SK-N-SH (cell line): ENCODE results near the gene WWC2. TPM values are rescaled to one million over a fixed set of nuclear protein-coding genes. Genes with fewer than 3 reads are reported as not detected.

Experiments
- CTCF ChIA-PET: fragments of 300-600, 350-600 bp; formaldehyde crosslinking; extraction: SDS; loops from one replicate; lab custom pipeline; 2021; lab: Yijun Ruan, JAX
- POLR2A ChIA-PET: fragments of 350-600 bp; sonication (Branson Sonifier 250); formaldehyde crosslinking; extraction: SDS; loops from one replicate; lab custom pipeline; 2020; ENCODE audit warnings: antibody characterized with exemption, inconsistent platforms; lab: Yijun Ruan, JAX
- DNase-seq: peaks from one replicate; pipeline ENCODE4 v3.0.0; 2012
- H2AFZ ChIP-seq: fragments of 200-600 bp; sonication (generic); 2 replicates; pipeline ENCODE4 v1.8.1; 2016; ENCODE audit warnings: antibody characterized with exemption, mild to moderate bottlenecking, low read depth
- H3F3A ChIP-seq: fragments of 200-600 bp; sonication (generic); replicated peaks from 2 replicates; pipeline ENCODE3; 2016; ENCODE audit warnings: antibody characterized with exemption, mild to moderate bottlenecking; ENCODE audit not compliant: insufficient read depth
- H3K27ac ChIP-seq, 2 experiments: fragments of 200-500 bp in 1 of 2; fragments of 200-600 bp in 1 of 2; sonication (Bioruptor generic) in 1 of 2; sonication (generic), shearing (Covaris generic) in 1 of 2; 2 replicates each; pipeline versions ENCODE4 v1.5.1 to v1.6.1; 2014 to 2016; ENCODE audit warnings: low read depth in 2 of 2, inconsistent platforms in 1 of 2, low read length in 1 of 2, mild to moderate bottlenecking in 1 of 2, mixed read lengths in 1 of 2
- H3K27me3 ChIP-seq: fragments of 200-600 bp; sonication (generic), shearing (Covaris generic); 2 replicates; pipeline ENCODE4 v1.6.1; 2016; ENCODE audit warnings: mixed run types; ENCODE audit not compliant: insufficient read depth
- H3K36me3 ChIP-seq, 2 experiments: fragments of 200-500 bp in 1 of 2; fragments of 200-600 bp in 1 of 2; sonication (Bioruptor generic) in 1 of 2; sonication (generic) in 1 of 2; replicated peaks in 1 of 2; 2 replicates each; pipeline versions ENCODE3 to v1.5.1; 2014 to 2016; ENCODE audit warnings: low read length in 1 of 2, mild to moderate bottlenecking in 1 of 2; ENCODE audit not compliant: insufficient read depth in 2 of 2, control insufficient read depth in 1 of 2
- H3K4me1 ChIP-seq, 2 experiments: fragments of 200-500 bp in 1 of 2; fragments of 200-600 bp in 1 of 2; sonication (Bioruptor generic) in 1 of 2; sonication (generic), shearing (Covaris generic) in 1 of 2; 2 replicates each; pipeline versions ENCODE4 v1.5.1 to v1.6.1; 2014 to 2016; ENCODE audit warnings: low read depth in 1 of 2, low read length in 1 of 2, mixed run types in 1 of 2; ENCODE audit not compliant: insufficient read depth in 2 of 2, control insufficient read depth in 1 of 2
- H3K4me2 ChIP-seq: fragments of 200-600 bp; sonication (generic), shearing (Covaris generic); 2 replicates; pipeline ENCODE4 v1.6.1; 2017; ENCODE audit warnings: mixed run types
- H3K4me3 ChIP-seq, 2 experiments: fragments of 200-500 bp in 1 of 2; fragments of 200-600 bp in 1 of 2; sonication (Bioruptor generic) in 1 of 2; sonication (generic), shearing (Covaris generic) in 1 of 2; 2 replicates each; pipeline versions ENCODE4 v1.5.1 to v1.8.1; 2014 to 2016; ENCODE audit warnings: low read depth in 2 of 2, inconsistent platforms in 1 of 2, low read length in 1 of 2, mild to moderate bottlenecking in 1 of 2, mixed read lengths in 1 of 2, moderate library complexity in 1 of 2
- H3K79me2 ChIP-seq: fragments of 200-600 bp; sonication (generic); 2 replicates; pipeline ENCODE4 v1.8.1; 2017; ENCODE audit warnings: mild to moderate bottlenecking; ENCODE audit not compliant: insufficient read depth
- H3K9ac ChIP-seq: fragments of 200-600 bp; sonication (generic); 2 replicates; pipeline ENCODE4 v1.6.1; 2017; ENCODE audit warnings: mixed run types
- H3K9me2 ChIP-seq: fragments of 200-600 bp; sonication (generic); 2 replicates; pipeline ENCODE4 v1.6.1; 2017; ENCODE audit warnings: mixed run types
- H3K9me3 ChIP-seq: fragments of 200-600 bp; sonication (generic); 2 replicates; pipeline ENCODE4 v1.6.1; 2017; ENCODE audit warnings: mixed run types, mild to moderate bottlenecking, moderate library complexity
- H4K20me1 ChIP-seq: fragments of 200-600 bp; sonication (generic); 2 replicates; pipeline ENCODE4 v1.6.1; 2017; ENCODE audit warnings: mild to moderate bottlenecking, mixed run types; ENCODE audit not compliant: insufficient read depth
- FOSL2 ChIP-seq: IDR thresholded peaks from 2 replicates; pipeline ENCODE4 v1.4.0; 2012; ENCODE audit warnings: low read depth, mild to moderate bottlenecking, moderate library complexity, borderline replicate concordance
- FOXJ3 ChIP-seq: sonication (generic); formaldehyde crosslinking; IDR thresholded peaks from 2 replicates; pipeline ENCODE4 v1.5.1; 2020; ENCODE audit warnings: mild to moderate bottlenecking, missing genetic modification reagents
- FOXM1 ChIP-seq: IDR thresholded peaks from 2 replicates; pipeline ENCODE4 v1.4.0; 2012; ENCODE audit warnings: low read depth, mild to moderate bottlenecking
- GATA2 ChIP-seq: sonication (generic); formaldehyde crosslinking; IDR thresholded peaks from 2 replicates; pipeline ENCODE4 v1.5.0; 2020; ENCODE audit warnings: mild to moderate bottlenecking, missing genetic modification reagents
- JUND ChIP-seq: IDR thresholded peaks from 2 replicates; pipeline ENCODE4 v1.4.0; 2012
- MAX ChIP-seq: IDR thresholded peaks from 2 replicates; pipeline ENCODE4 v1.4.0; 2012; ENCODE audit warnings: low read depth
- MXI1 ChIP-seq: IDR thresholded peaks from 2 replicates; pipeline ENCODE4 v1.6.1; 2012; ENCODE audit warnings: mild to moderate bottlenecking, low read depth, low read length, improper control_type of control experiment
- NFIC ChIP-seq: IDR thresholded peaks from 2 replicates; pipeline ENCODE4 v1.4.0; 2012; ENCODE audit warnings: borderline replicate concordance
- PBX3 ChIP-seq: IDR thresholded peaks from 2 replicates; pipeline ENCODE4; 2012
- POLR2AphosphoS5 ChIP-seq: IDR thresholded peaks from 2 replicates; pipeline ENCODE4 v1.6.1; 2012; ENCODE audit warnings: low read depth, low read length
- RCOR1 ChIP-seq: fragments of 150-350 bp; IDR thresholded peaks from 2 replicates; pipeline ENCODE4 v1.6.1; 2017; ENCODE audit warnings: antibody characterized with exemption, low read length
- REST ChIP-seq: IDR thresholded peaks from 2 replicates; pipeline ENCODE4 v1.6.1; 2012; ENCODE audit warnings: mild to moderate bottlenecking, low read depth, low read length, moderate library complexity
- TCF12 ChIP-seq: IDR thresholded peaks from 2 replicates; pipeline ENCODE4 v1.4.0; 2012
- TEAD4 ChIP-seq: IDR thresholded peaks from 2 replicates; pipeline ENCODE4 v1.4.0; 2012; ENCODE audit warnings: mild to moderate bottlenecking, borderline replicate concordance; ENCODE audit not compliant: insufficient read depth
- USF2 ChIP-seq: fragments of 150-350 bp; IDR thresholded peaks from 2 replicates; pipeline ENCODE4 v1.6.1; 2017; ENCODE audit warnings: antibody characterized with exemption, low read length, low read depth, borderline replicate concordance
- YY1 ChIP-seq: IDR thresholded peaks from 2 replicates; pipeline ENCODE4 v1.4.0; 2012; ENCODE audit warnings: low read depth, mild to moderate bottlenecking
- polyA plus RNA-seq, 3 experiments: library from polyadenylated mRNA; depleted of rRNA; stranded (reverse); fragments of >200 nt; gene quantifications; 2 replicates each; pipeline ENCODE4 v1.2.3, GENCODE V29; 2012

Gene WWC2
- polyA plus RNA-seq, 1 of the 3 experiments (the other 2 are of a cell fraction): 18.4 TPM

- H3K9me3 ChIP-seq: no peaks in the 10 kb centered on the region
- no peak overlapping the region for H3K9ac ChIP-seq
- H4K20me1 ChIP-seq: no peaks in the 10 kb centered on the region
- ChIA-PET CTCF (interaction anchor here (1.4 to 1.8 kb wide), 2 partner anchors 14 to 156 kb away, joined by 3 to 4 read pairs; no protein-coding TSS in a partner anchor), POLR2A (no interaction called here)
- peaks cover 0 to 37% of the 10 kb centered on the region in 2 experiments for H3K36me3 ChIP-seq
- DNase-seq: no peak
- no peaks in the 10 kb centered on the region; the same call in 1 of the 2 replicates for H3K79me2 ChIP-seq
- no peak overlapping the region for H3K4me2 ChIP-seq
- no peaks in the 10 kb centered on the region for H3K27me3 ChIP-seq
- H3K4me3 ChIP-seq: no peak overlapping the region
- H3K27ac ChIP-seq: no peak overlapping the region
- H3K4me1 ChIP-seq: no peaks in the 10 kb centered on the region
- peaks cover 17% of the 10 kb centered on the region for H3F3A ChIP-seq
- TF ChIP-seq TCF12: peak; percentile 58
- no peak for TF ChIP-seq FOXJ3 (CRISPR knock-in tag)
- TF ChIP-seq JUND: peak; percentile 78
- TF ChIP-seq RCOR1: no peak
- peak; percentile 91 for TF ChIP-seq PBX3
- no peak for TF ChIP-seq GATA2
- peak; percentile 22; the same call in 1 of the 2 replicates for TF ChIP-seq POLR2AphosphoS5
- TF ChIP-seq NFIC: no peak; the same call in 1 of the 2 replicates
- TF ChIP-seq MXI1: no peak
- no peak for TF ChIP-seq REST
- TF ChIP-seq USF2: no peak
- peak; percentile 52; the same call in 1 of the 2 replicates for TF ChIP-seq FOSL2
- TF ChIP-seq YY1: no peak
- TF ChIP-seq TEAD4: no peak
- TF ChIP-seq MAX: no peak
- TF ChIP-seq FOXM1: no peak
- no peaks in the 10 kb centered on the region for H3K9me2 ChIP-seq
- H2AFZ ChIP-seq: no peak overlapping the region
Observed at GRCh38 chr4:183229397-183229796, 130.3 kb downstream of the WWC2 start.
